Measurements from ENCODE around the gene PCDH12.

PCDH12 gene

GRCh38 chr5:141914199-141914743, 43.7 kb downstream of the PCDH12 start:
- no peak for DNase-seq (ENCODE audit: extremely low read depth, low read depth)
- TF ChIP-seq CTCF (IDR thresholded peaks at IDR 0.05; ENCODE audit: low read depth, low read length, missing control alignments): peak; percentile 32
- H3K4me3 ChIP-seq (replicated peaks; ENCODE audit: low read depth, low read length): peak overlapping the region; percentile 21

GRCh38 chr5:141913560-141914198, 44.3 kb downstream of the PCDH12 start:
- peak overlapping the region; percentile 21 for H3K4me3 ChIP-seq (replicated peaks; ENCODE audit: low read depth, low read length)

DNA sequence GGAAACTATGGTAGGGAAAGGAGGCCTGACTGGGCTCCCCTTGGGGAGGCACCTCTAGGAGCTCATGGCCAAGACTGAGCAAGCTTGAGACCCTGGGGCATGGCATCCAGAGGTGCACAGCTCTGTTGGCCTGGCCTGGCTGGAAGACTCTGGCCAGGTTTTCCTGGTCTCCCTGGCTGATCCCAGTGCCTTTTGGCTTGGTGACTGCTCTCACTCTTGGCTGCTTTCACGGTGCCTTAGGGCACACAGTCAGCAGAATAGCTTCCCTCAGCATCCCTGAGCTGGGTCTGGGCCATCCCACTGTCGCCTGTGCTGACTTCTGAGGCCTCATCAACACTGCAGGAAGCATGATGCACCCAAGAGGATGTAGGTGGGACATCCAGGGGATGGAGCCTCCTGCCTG, 47.7 kb downstream of the PCDH12 start:
- no peak for DNase-seq (ENCODE audit: extremely low read depth, low read depth)
- TF ChIP-seq CTCF (IDR thresholded peaks at IDR 0.05; ENCODE audit: low read depth, low read length, missing control alignments): no peak
- no peak overlapping the region for H3K4me3 ChIP-seq (replicated peaks; ENCODE audit: low read depth, low read length)

More at GRCh38 chr5:141913560-141914198, 44.3 kb downstream of the PCDH12 start:
- no peak for DNase-seq (ENCODE audit: extremely low read depth, low read depth)
- no peak for TF ChIP-seq CTCF (IDR thresholded peaks at IDR 0.05; ENCODE audit: low read depth, low read length, missing control alignments)

DNA sequence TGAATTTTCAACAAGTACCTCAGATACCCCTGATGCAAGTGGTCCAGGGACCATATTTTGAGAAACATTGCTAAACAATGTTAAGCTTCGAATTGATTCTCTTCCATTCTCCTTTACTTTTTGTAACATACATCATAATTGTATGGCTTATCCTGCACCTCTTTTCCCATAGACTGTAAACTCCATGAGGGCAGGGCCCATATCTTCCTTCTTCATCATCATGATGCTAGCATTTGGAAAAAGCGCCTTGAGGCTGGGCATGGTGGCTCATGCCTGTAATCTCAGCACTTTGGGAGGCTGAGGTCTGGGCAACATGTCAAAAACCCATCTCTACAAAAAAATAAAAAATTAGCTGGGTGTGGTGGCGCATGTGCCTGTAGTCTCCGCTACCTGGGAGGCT, 48.8 kb downstream of the PCDH12 start:
- H3K4me3 ChIP-seq (replicated peaks; ENCODE audit: low read depth, low read length): no peak overlapping the region
- DNase-seq (ENCODE audit: extremely low read depth, low read depth): no peak
- TF ChIP-seq CTCF (IDR thresholded peaks at IDR 0.05; ENCODE audit: low read depth, low read length, missing control alignments): no peak

DNA sequence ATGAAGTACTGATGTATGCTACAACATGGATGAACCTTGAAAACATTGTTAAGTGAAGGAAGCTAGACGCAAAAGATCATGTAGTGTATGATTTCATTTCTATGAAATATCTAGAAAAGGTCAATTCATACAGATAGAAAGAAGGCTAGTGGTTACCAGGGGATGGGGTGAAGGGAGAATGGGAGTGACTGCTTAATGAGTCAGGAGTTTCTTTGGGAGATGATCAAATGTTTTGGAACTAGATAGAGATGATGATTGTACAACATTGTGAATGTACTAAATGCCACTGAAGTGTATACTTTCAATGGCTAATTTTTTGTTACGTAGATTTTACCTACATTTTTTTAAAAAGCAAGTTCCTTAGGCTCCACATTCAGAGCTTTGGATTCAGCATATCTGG, 49.2 kb downstream of the PCDH12 start:
- no peak for DNase-seq (ENCODE audit: extremely low read depth, low read depth)
- H3K4me3 ChIP-seq (replicated peaks; ENCODE audit: low read depth, low read length): no peak overlapping the region
- TF ChIP-seq CTCF (IDR thresholded peaks at IDR 0.05; ENCODE audit: low read depth, low read length, missing control alignments): no peak

DNA sequence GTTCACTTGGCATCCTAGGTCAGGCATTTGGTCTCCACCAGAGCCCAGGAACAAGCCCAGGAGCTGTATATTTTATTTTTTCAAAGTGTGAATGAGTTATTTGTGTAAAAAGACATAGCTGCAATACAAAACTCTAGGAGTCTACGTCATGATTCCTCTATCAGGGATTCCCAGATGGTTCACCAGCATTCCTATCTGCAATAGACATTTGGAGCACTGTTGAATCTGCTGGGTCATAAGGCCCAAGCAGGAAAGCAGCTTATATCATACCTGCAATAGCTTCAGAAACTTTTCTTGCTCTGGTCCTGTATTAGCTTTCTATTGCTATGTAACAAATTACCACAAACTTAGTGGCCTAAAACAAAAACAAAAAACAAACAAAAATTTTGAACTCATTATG, 51.0 kb downstream of the PCDH12 start:
- H3K4me3 ChIP-seq (replicated peaks; ENCODE audit: low read depth, low read length): no peak overlapping the region
- no peak for DNase-seq (ENCODE audit: extremely low read depth, low read depth)
- no peak for TF ChIP-seq CTCF (IDR thresholded peaks at IDR 0.05; ENCODE audit: low read depth, low read length, missing control alignments)

DNA sequence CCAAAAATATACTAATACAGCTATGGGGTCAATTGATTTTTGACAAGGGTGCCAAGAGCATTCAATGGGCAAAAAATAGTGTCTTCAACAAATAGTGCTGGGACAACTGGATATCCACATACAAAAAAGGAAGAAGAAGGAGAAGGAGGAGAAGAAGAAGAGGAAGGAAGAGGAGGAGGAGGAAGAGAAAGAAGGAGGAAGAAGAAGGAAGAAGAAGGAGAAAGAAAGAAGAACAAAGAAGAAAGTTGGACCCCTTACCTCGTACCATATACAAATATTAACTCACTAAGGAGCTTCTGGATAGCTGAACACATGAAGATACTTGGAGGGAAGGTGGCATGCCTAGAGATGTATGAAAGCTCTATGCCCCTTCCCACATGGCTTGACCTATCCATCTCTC, 51.5 kb downstream of the PCDH12 start:
- H3K4me3 ChIP-seq (replicated peaks; ENCODE audit: low read depth, low read length): no peak overlapping the region
- no peak for TF ChIP-seq CTCF (IDR thresholded peaks at IDR 0.05; ENCODE audit: low read depth, low read length, missing control alignments)
- DNase-seq (ENCODE audit: extremely low read depth, low read depth): no peak
